ENCODE measurements around the gene DGAT2L6.

- TF ChIP-seq CTCF (IDR thresholded peaks at IDR 0.05), result no peak
- no peak for TF ChIP-seq POLR2AphosphoS5 (IDR thresholded peaks at IDR 0.05; ENCODE audit: low read depth, low read length)
- no peak for TF ChIP-seq MAX (IDR thresholded peaks at IDR 0.05; ENCODE audit: low read depth)
- no peak for TF ChIP-seq TCF12 (IDR thresholded peaks at IDR 0.05)
- no peak for TF ChIP-seq ZBTB33 (IDR thresholded peaks at IDR 0.05; ENCODE audit: borderline replicate concordance, low read depth)
- no peak for TF ChIP-seq CHD2 (IDR thresholded peaks at IDR 0.05; ENCODE audit: low read length, partially characterized antibody)
Measured at GRCh38 chrX:70244881-70245280, 67.6 kb downstream of the DGAT2L6 start.
